ENCODE data around the gene LYSMD4.

LYSMD4 gene

DNA sequence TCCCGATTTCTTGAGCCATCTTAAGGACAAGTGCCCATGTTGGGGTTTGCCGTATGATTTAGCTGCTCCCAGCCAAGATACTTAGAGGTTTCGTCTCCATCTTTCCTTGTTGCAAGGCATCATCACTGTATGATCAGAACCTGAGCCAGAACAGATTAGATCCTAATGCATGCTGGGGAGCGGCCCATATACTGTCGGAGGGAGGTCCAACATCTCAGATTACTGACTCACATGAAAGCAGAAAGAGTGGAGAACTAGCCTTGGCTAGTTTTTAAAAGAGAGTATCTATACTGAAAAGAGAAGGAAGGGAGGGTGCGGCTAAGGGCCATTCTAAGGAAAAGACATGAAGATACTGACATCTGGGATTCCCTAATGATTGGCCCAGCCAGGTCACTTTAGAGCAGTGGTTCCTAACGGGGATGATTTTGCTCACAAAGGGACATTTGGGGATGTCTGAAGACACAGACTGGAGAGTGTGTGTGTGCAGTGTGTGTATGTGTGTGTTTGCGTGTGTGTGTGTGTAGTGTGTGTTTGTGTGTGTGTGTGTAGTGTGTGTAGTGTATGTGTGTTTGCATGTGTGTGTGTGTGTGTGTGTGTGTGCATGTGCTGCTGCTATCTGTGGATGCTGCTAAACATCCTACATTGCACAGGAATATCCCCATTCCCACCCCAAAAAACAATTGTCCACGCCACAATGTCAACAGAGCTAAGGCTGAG, 12.3 kb upstream of the LYSMD4 start:
- no peak overlapping the region for H3K4me2 ChIP-seq (ENCODE audit: insufficient read depth, low read length)
- DNase-seq (no peak), ATAC-seq (ENCODE audit: insufficient read depth, low read depth) (no peak)
- TF ChIP-seq, protein P1, sequence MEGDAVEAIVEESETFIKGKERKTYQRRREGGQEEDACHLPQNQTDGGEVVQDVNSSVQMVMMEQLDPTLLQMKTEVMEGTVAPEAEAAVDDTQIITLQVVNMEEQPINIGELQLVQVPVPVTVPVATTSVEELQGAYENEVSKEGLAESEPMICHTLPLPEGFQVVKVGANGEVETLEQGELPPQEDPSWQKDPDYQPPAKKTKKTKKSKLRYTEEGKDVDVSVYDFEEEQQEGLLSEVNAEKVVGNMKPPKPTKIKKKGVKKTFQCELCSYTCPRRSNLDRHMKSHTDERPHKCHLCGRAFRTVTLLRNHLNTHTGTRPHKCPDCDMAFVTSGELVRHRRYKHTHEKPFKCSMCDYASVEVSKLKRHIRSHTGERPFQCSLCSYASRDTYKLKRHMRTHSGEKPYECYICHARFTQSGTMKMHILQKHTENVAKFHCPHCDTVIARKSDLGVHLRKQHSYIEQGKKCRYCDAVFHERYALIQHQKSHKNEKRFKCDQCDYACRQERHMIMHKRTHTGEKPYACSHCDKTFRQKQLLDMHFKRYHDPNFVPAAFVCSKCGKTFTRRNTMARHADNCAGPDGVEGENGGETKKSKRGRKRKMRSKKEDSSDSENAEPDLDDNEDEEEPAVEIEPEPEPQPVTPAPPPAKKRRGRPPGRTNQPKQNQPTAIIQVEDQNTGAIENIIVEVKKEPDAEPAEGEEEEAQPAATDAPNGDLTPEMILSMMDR (IDR thresholded peaks at IDR 0.05; ENCODE audit: borderline replicate concordance, extremely low read depth, low read length, poor library complexity, severe bottlenecking) = no peak
- no peak for TF ChIP-seq EZH2 (IDR thresholded peaks at IDR 0.05; ENCODE audit: borderline replicate concordance, low read depth, low read length, severe bottlenecking)
- H3K27ac ChIP-seq (ENCODE audit: low read length) = no peak overlapping the region
- H3K36me3 ChIP-seq (ENCODE audit: insufficient read depth, low read length) = no peaks in the 10 kb centered on the region
- no peak overlapping the region for H2AFZ ChIP-seq (ENCODE audit: low read depth, low read length)
- no peaks in the 10 kb centered on the region for H4K20me1 ChIP-seq (ENCODE audit: insufficient read depth, low read length)
- H3K9ac ChIP-seq (ENCODE audit: low read depth, low read length) = no peak overlapping the region
- H3K4me3 ChIP-seq (ENCODE audit: low read depth in 1 of 2, low read length in 2 of 2) = no peak overlapping the region
- no peaks in the 10 kb centered on the region for H3K79me2 ChIP-seq (ENCODE audit: insufficient read depth, low read length)
- peaks cover 12% of the 10 kb centered on the region for H3K4me1 ChIP-seq (ENCODE audit: insufficient read depth, low read length)
- H3K9me3 ChIP-seq (ENCODE audit: insufficient read depth, low read length, severe bottlenecking) = no peaks in the 10 kb centered on the region
- H3K27me3 ChIP-seq (ENCODE audit: insufficient read depth, low read length, poor library complexity) = no peaks in the 10 kb centered on the region

DNA sequence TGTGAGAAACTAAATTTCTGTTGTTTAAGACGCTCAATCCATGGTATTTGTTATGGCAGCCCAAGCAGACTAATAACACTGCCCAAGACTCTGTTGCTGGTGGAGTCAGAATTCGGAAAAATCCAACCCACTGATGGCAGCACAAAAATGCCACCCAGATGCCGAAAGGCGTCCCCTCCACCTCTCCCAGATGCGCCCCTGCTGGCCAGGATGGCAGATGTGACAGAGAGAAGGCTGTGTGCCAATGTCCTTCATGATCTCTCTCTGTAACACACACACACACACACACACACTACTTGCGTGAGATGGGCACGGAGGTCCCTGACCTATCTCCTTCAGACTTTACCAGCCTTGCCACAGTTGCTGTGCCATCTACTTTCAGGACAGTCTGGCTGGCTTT, 10.9 kb upstream of the LYSMD4 start:
- H3K27me3 ChIP-seq (ENCODE audit: insufficient read depth, low read length, poor library complexity) = no peaks in the 10 kb centered on the region
- no peaks in the 10 kb centered on the region for H3K79me2 ChIP-seq (ENCODE audit: insufficient read depth, low read length)
- H3K4me2 ChIP-seq (ENCODE audit: insufficient read depth, low read length) = no peak overlapping the region
- H4K20me1 ChIP-seq (ENCODE audit: insufficient read depth, low read length) = no peaks in the 10 kb centered on the region
- TF ChIP-seq EZH2 (IDR thresholded peaks at IDR 0.05; ENCODE audit: borderline replicate concordance, low read depth, low read length, severe bottlenecking) = no peak
- TF ChIP-seq, protein P1 (IDR thresholded peaks at IDR 0.05; ENCODE audit: borderline replicate concordance, extremely low read depth, low read length, poor library complexity, severe bottlenecking) = peak; percentile 26
- no peaks in the 10 kb centered on the region for H3K9me3 ChIP-seq (ENCODE audit: insufficient read depth, low read length, severe bottlenecking)
- no peaks in the 10 kb centered on the region for H3K36me3 ChIP-seq (ENCODE audit: insufficient read depth, low read length)
- DNase-seq (no peak), ATAC-seq (ENCODE audit: insufficient read depth, low read depth) (peak; percentile 44; the same call in 2 of the 3 replicates)
- peak overlapping the region; percentile 43; the same call in 1 of the 2 replicates for H3K27ac ChIP-seq (ENCODE audit: low read length)
- peaks cover 12% of the 10 kb centered on the region for H3K4me1 ChIP-seq (ENCODE audit: insufficient read depth, low read length)
- H2AFZ ChIP-seq (ENCODE audit: low read depth, low read length) = 0 out of 2 replicates have a peak overlapping the region, but pooled peaks have one; percentile 17
- H3K9ac ChIP-seq (ENCODE audit: low read depth, low read length) = no peak overlapping the region
- H3K4me3 ChIP-seq (ENCODE audit: low read depth in 1 of 2, low read length in 2 of 2) = no peak overlapping the region

DNA sequence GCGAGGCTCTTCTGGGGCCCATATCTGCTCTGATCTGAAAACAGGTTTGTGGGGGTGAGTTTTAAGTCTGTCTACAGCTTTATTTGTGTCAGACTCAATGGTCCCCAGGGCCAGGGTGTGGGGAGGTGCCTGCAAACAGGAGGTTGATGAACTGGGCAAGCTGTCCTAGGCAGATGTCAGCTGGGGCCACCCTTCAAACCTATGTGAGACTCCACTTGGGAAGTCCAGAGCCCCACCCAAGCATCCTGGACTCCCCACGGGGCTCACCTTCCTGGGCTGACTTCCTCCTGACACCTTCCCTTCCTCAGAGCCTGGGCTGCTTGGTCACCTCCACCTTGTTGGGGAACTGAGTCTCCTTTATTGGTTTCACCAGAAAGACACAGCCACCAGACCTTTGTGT, 8.6 kb upstream of the LYSMD4 start:
- TF ChIP-seq EZH2 (IDR thresholded peaks at IDR 0.05; ENCODE audit: borderline replicate concordance, low read depth, low read length, severe bottlenecking) = no peak
- TF ChIP-seq, protein P1 (IDR thresholded peaks at IDR 0.05; ENCODE audit: borderline replicate concordance, extremely low read depth, low read length, poor library complexity, severe bottlenecking) = no peak
- no peak overlapping the region for H3K27ac ChIP-seq (ENCODE audit: low read length)
- no peak overlapping the region for H3K9ac ChIP-seq (ENCODE audit: low read depth, low read length)
- no peaks in the 10 kb centered on the region for H3K36me3 ChIP-seq (ENCODE audit: insufficient read depth, low read length)
- H3K4me2 ChIP-seq (ENCODE audit: insufficient read depth, low read length) = no peak overlapping the region
- H2AFZ ChIP-seq (ENCODE audit: low read depth, low read length) = no peak overlapping the region
- no peaks in the 10 kb centered on the region for H3K79me2 ChIP-seq (ENCODE audit: insufficient read depth, low read length)
- ATAC-seq (ENCODE audit: insufficient read depth, low read depth) (no peak), DNase-seq (no peak)
- no peak overlapping the region for H3K4me3 ChIP-seq (ENCODE audit: low read depth in 1 of 2, low read length in 2 of 2)
- no peaks in the 10 kb centered on the region for H3K27me3 ChIP-seq (ENCODE audit: insufficient read depth, low read length, poor library complexity)
- H3K9me3 ChIP-seq (ENCODE audit: insufficient read depth, low read length, severe bottlenecking) = no peaks in the 10 kb centered on the region
- H3K4me1 ChIP-seq (ENCODE audit: insufficient read depth, low read length) = peaks cover 12% of the 10 kb centered on the region
- no peaks in the 10 kb centered on the region for H4K20me1 ChIP-seq (ENCODE audit: insufficient read depth, low read length)
